ENCODE measurements around the gene HK3.

The HK3 gene

DNA sequence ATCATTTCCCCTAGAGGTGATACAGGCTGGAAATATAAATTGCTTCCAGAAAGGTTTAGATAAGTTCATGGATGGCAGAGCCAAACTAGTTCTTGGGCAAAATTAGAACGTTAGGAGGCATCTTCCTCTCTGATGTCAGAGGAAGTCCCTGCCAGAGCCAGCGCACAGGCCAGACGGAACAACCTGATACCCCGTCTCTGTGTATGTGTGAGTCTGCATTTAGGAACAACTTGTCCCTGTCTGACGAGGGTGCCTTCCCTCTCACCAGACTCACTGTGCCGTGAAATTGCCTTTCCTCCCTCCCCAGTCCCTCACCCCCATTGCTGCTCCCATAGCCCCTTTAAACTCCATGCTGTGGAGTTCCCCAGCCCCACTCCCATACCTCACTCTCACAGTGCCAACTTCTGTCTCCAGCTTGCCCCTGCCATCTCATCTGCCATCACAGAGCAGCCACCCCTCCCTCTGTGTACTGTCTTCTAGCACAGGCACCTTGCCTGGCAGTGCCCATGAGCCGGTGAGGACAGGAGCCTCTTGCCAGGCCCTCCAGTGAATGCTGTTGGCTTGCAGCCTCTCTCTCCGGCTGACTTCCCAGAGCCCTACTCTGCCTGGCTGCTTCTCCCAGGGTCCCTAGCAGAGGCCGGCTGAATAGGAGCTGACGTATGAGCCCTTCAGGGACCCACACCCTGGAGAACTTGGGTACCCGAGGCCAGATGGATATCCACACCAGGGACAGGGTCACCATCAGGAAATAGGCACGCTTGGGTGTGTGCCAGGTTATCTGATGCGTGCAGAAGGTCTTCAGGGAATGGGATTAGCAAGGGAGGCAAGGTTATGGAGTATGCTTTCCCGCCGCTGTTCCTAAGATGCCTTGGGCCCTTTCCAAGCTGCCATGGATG is 62.1 kb downstream of the HK3 start:
- Histone ChIP-seq H3K4me3 (no peak overlapping the region), H3K27ac (no peak overlapping the region), H3K36me3 (no peaks in the 10 kb centered on the region), H3K27me3 (peaks cover 12 to 73% (median 52%) of the 10 kb centered on the region in 11 experiments; a peak in 17 of 22 replicates), H3K9me3 (replicated peaks in 1 of 11) (no peaks in the 10 kb centered on the region), H3K9ac (no peak overlapping the region), H4K20me1 (peaks cover 0 to 78% (median 25%) of the 10 kb centered on the region in 11 experiments; a peak in 14 of 22 replicates), H3K4me1 (peaks cover 0 to 5% (median 0%) of the 10 kb centered on the region in 10 experiments; a peak in 3 of 20 replicates), H3K4me2 (no peak overlapping the region)
- TF ChIP-seq Cebpa-rat (IDR thresholded peaks at IDR 0.05): no peak

DNA sequence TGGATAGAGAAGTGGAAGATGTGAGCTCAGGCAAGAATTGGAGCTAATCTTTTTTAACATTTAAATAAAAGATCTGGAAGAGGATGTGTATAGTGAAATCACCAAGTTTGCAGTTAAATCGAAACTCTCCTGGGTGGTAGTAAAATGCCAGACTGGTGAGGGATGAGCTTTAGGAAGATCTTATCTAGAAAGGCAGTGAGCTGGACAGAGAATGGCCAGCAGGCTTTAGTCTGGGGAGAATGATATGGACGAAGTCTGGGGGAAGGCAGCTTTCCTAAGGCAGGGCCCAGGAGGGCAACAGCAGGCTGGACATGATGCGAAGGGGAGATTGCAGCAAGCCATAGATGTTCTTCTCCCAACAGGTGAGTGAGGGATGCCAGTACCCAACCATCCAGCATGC is 63.2 kb downstream of the HK3 start:
- no peaks in the 10 kb centered on the region for H3K9me3 ChIP-seq (replicated peaks in 1 of 11)
- no peak for TF ChIP-seq Cebpa-rat (IDR thresholded peaks at IDR 0.05)
- no peak overlapping the region for H3K27ac ChIP-seq
- H3K9ac ChIP-seq: no peak overlapping the region
- peaks cover 12 to 66% (median 48%) of the 10 kb centered on the region in 11 experiments; a peak in 17 of 22 replicates for H3K27me3 ChIP-seq
- H3K4me3 ChIP-seq: no peak overlapping the region
- H3K4me1 ChIP-seq: peaks cover 0 to 5% (median 0%) of the 10 kb centered on the region in 10 experiments; a peak in 3 of 20 replicates
- H3K36me3 ChIP-seq: no peaks in the 10 kb centered on the region
- H4K20me1 ChIP-seq: peaks cover 0 to 75% (median 25%) of the 10 kb centered on the region in 11 experiments; a peak in 14 of 22 replicates
- no peak overlapping the region for H3K4me2 ChIP-seq

DNA sequence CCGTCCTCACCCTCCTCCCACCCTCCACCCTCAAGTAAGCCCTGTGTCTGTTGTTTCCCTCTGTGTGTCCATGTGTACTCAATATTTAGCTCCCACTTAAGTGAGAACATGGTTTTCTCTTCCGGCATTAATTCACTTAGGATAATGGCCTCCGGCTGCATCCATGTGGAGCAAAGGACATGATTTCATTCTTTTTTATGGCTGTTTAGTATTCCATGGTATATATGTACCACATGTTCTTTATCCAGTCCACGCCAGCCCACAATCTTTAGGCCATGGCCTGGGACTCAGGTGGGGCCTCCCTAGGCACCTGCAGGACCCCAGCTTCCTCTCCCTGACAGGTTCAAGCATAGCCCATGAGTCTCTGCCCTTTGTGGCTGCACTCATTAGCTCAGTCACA is 65.9 kb downstream of the HK3 start:
- Histone ChIP-seq H4K20me1 (peaks cover 0 to 50% (median 19%) of the 10 kb centered on the region in 11 experiments; a peak in 14 of 22 replicates), H3K9ac (no peak overlapping the region), H3K4me2 (no peak overlapping the region), H3K4me1 (no peaks in the 10 kb centered on the region), H3K9me3 (replicated peaks in 1 of 11) (no peaks in the 10 kb centered on the region), H3K27me3 (peaks cover 7 to 41% (median 30%) of the 10 kb centered on the region in 11 experiments; a peak in 17 of 22 replicates), H3K4me3 (no peak overlapping the region), H3K27ac (no peak overlapping the region), H3K36me3 (no peaks in the 10 kb centered on the region)
- no peak for TF ChIP-seq Cebpa-rat (IDR thresholded peaks at IDR 0.05)

DNA sequence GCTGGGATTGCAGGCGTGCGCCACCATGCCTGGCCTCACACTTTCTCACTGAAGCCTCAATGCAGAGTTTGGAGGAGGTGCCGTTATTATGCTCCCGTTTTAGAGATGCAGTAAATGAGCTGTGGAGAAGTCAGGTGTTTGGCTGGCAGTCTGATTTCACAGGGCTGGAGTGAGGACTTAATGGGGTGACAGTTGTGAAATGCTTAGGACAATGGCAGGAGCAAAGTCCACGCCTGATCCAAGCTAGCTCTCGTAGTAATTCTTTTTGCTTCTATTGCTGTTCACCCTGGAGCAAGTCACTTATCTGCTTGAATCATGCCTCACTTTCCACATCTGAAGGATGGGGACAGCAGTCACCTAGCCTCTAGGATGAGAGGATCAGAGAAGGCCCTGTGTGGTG is 67.0 kb downstream of the HK3 start:
- H3K9me3 ChIP-seq (replicated peaks in 1 of 11): no peaks in the 10 kb centered on the region
- H3K36me3 ChIP-seq: no peaks in the 10 kb centered on the region
- TF ChIP-seq Cebpa-rat (IDR thresholded peaks at IDR 0.05): no peak
- H3K9ac ChIP-seq: no peak overlapping the region
- H4K20me1 ChIP-seq: peaks cover 0 to 46% (median 16%) of the 10 kb centered on the region in 11 experiments; a peak in 14 of 22 replicates
- no peak overlapping the region for H3K27ac ChIP-seq
- H3K4me2 ChIP-seq: no peak overlapping the region
- no peaks in the 10 kb centered on the region for H3K4me1 ChIP-seq
- H3K27me3 ChIP-seq: peaks cover 7 to 38% (median 30%) of the 10 kb centered on the region in 11 experiments; a peak in 17 of 22 replicates
- no peak overlapping the region for H3K4me3 ChIP-seq

DNA sequence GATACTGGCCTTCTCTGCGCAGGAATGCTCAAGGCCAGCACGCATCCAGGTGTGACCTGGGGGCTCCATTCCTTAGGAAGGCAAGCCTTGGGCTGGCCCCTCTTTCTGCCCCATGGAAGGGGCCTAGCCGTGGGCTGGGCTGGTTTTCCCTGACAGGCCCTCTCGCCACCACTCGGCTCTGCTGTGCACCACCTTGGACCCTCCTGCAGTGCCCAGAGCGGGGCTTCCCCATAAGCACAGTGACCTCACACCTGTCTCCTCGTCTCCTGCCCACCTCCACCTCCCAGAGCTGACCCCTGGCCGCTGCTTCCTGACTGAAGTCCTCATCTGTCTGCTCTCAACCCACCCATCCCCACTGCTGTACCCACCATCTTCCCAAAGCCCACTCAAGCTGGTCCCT is 67.7 kb downstream of the HK3 start:
- H3K9ac ChIP-seq: no peak overlapping the region
- no peak overlapping the region for H3K27ac ChIP-seq
- no peak overlapping the region for H3K4me2 ChIP-seq
- no peaks in the 10 kb centered on the region for H3K9me3 ChIP-seq (replicated peaks in 1 of 11)
- TF ChIP-seq Cebpa-rat (IDR thresholded peaks at IDR 0.05): no peak
- peaks cover 0 to 39% (median 9%) of the 10 kb centered on the region in 11 experiments; a peak in 12 of 22 replicates for H4K20me1 ChIP-seq
- H3K4me3 ChIP-seq: no peak overlapping the region
- no peaks in the 10 kb centered on the region for H3K36me3 ChIP-seq
- peaks cover 7 to 31% (median 25%) of the 10 kb centered on the region in 11 experiments; a peak in 17 of 22 replicates for H3K27me3 ChIP-seq
- H3K4me1 ChIP-seq: no peaks in the 10 kb centered on the region

DNA sequence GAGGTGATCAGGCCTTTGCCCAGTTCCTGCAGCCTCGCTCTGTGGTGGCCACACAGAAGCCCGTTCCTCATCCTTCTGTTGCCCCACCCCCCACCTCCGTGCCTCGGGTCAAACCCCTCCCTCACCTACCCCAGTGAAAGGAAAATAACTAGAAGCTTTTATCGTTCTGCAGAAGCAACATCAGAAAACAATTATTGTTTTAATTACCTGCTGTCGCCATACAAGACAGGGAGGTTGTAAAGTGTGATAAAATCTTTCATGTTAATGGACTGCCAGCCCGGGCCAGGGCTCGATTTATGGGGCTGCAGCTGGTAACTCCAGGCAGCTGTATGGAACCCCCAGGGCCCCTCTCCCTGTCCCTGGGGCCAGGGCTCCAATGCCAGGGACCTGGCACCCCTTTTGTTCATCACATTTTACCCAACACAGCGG is 68.1 kb downstream of the HK3 start:
- no peak for TF ChIP-seq Cebpa-rat (IDR thresholded peaks at IDR 0.05)
- H3K36me3 ChIP-seq: no peaks in the 10 kb centered on the region
- no peak overlapping the region for H3K4me3 ChIP-seq
- no peaks in the 10 kb centered on the region for H3K4me1 ChIP-seq
- no peaks in the 10 kb centered on the region for H3K9me3 ChIP-seq (replicated peaks in 1 of 11)
- H4K20me1 ChIP-seq: peaks cover 0 to 37% (median 6%) of the 10 kb centered on the region in 11 experiments; a peak in 11 of 22 replicates
- H3K27me3 ChIP-seq: peaks cover 7 to 27% (median 21%) of the 10 kb centered on the region in 11 experiments; a peak in 17 of 22 replicates
- H3K9ac ChIP-seq: no peak overlapping the region
- H3K4me2 ChIP-seq: no peak overlapping the region
- H3K27ac ChIP-seq: no peak overlapping the region

Measured in BLaER1 treated with 17β-estradiol and CSF1 and Interleukin-3, amounts not matched to agents 10 nM and 100 nM (cell line).